GM18861 (cell line): Measurements from ENCODE around the gene AJM1.

Experiments
- ATAC-seq: cut with Tn5 transposase; IDR thresholded peaks from one replicate; pipeline ENCODE4 v1.9.1; 2021; ENCODE audit not compliant: unreplicated experiment

AJM1 gene

DNA sequence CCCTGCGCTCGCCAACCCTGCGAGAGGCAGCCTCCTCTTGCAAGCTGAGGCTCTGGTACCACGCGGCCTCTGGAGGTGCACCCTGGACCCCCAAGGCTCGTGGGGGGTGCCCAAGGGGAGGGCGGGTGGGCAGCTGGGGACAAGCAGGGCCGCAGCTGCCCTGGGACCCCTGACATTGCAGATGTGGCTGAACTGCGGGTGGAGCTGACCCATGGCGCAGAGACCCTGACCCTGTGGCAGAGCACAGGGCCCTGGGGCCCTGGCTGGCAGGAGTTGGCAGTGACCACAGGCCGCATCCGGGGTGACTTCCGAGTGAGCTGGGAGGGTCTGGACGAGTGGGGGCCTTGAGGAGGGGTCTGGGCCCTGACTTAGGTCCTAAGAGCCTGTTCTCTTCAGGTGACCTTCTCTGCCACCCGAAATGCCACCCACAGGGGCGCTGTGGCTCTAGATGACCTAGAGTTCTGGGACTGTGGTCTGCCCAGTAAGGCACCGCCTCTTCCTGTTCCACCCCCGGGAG lies 11.4 kb downstream of the AJM1 start:
- ATAC-seq, result no peak

- ATAC-seq, result no peak
Measured at GRCh38 chr9:136854113-136854841, 12.0 kb downstream of the AJM1 start.

DNA sequence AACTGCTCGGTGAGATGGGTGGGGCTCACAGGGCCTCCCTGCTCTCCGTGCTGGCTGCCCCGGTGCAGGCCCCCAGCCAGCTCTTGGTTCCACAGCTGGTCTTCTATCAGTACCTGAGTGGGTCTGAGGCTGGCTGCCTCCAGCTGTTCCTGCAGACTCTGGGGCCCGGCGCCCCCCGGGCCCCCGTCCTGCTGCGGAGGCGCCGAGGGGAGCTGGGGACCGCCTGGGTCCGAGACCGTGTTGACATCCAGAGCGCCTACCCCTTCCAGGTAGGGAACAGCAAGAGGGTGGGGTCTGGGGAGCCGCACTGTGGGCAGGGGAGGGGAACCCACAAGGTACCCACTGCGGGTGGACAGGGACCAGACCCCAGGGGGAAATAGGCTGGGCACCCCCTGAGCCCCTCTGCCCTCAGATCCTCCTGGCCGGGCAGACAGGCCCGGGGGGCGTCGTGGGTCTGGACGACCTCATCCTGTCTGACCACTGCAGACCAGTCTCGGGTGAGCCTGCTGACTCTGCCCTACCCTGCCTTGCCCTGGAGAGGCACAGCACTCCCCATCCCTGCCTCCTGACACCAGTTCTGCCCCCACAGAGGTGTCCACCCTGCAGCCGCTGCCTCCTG lies 12.7 kb downstream of the AJM1 start:
- ATAC-seq, result no peak

GRCh38 chr9:136855461-136856078 lies 13.3 kb downstream of the AJM1 start:
- no peak for ATAC-seq

- ATAC-seq, result no peak
Measured at GRCh38 chr9:136856079-136856476, 13.8 kb downstream of the AJM1 start.

DNA sequence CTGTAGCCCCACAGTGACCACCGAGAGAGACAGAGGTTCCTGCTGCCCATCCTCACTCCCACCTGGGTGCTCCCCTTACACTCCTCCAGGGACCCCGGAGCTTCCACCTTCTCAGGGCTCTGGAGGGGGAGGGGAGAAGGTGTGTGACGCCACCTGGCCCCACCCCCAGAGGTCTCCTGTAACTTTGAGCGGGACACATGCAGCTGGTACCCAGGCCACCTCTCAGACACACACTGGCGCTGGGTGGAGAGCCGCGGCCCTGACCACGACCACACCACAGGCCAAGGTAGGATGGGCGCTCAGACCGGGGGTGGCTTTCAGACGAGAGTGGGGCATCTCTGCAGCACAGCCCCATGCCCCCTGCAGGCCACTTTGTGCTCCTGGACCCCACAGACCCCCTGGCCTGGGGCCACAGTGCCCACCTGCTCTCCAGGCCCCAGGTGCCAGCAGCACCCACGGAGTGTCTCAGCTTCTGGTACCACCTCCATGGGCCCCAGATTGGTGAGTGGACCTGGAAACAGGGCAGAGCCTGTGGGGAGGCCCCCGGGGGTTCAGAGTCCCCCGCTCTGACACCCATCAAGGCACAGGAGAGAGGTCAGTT lies 14.4 kb downstream of the AJM1 start:
- no peak for ATAC-seq

DNA sequence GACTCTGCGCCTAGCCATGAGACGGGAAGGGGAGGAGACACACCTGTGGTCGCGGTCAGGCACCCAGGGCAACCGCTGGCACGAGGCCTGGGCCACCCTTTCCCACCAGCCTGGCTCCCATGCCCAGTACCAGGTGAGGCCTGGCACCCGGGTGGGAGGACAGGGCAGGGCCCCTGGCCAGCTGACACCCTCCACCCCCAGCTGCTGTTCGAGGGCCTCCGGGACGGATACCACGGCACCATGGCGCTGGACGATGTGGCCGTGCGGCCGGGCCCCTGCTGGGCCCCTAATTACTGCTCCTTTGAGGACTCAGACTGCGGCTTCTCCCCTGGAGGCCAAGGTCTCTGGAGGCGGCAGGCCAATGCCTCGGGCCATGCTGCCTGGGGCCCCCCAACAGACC lies 14.9 kb downstream of the AJM1 start:
- no peak for ATAC-seq

DNA sequence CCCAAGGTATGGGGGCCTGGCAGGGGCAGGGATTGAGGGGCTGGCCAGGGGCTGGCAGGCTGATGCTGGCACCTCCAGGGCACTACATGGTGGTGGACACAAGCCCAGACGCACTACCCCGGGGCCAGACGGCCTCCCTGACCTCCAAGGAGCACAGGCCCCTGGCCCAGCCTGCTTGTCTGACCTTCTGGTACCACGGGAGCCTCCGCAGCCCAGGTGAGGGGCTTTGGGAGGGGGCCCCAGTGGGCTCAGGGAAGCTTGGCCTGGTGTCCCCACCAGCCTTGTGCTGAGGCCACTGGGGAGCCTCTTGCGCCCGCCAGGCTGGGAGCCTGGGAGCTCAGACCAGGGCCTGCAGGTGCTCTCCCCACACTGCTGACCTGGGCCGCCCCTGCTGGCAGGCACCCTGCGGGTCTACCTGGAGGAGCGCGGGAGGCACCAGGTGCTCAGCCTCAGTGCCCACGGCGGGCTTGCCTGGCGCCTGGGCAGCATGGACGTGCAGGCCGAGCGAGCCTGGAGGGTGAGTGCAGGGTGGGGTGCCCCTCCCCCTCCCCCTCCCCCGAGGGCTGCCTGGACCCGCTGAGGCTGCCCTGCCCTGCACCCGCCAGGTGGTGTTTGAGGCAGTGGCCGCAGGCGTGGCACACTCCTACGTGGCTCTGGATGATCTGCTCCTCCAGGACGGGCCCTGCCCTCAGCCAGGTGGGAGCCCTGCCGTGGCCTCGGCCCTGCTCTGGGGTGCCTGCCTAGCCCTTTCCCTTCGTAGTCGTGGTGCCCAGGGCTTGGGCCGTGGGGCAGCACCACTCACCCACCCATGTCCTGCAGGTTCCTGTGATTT lies 15.5 kb downstream of the AJM1 start:
- ATAC-seq, result no peak

DNA sequence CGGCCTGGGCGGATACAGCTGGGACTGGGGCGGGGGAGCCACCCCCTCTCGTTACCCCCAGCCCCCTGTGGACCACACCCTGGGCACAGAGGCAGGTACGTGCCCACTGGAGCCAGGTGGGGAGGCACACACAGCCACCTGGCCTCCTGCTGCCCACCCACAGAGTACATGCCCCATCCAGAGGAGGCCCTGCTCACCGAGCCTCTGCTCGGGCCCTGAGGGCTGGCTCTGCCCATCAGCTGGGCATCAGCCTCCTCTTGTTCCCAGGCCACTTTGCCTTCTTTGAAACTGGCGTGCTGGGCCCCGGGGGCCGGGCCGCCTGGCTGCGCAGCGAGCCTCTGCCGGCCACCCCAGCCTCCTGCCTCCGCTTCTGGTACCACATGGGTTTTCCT lies 16.2 kb downstream of the AJM1 start:
- ATAC-seq, result no peak

- ATAC-seq, result no peak
Measured at GRCh38 chr9:136858844-136859757, 16.8 kb downstream of the AJM1 start.

DNA sequence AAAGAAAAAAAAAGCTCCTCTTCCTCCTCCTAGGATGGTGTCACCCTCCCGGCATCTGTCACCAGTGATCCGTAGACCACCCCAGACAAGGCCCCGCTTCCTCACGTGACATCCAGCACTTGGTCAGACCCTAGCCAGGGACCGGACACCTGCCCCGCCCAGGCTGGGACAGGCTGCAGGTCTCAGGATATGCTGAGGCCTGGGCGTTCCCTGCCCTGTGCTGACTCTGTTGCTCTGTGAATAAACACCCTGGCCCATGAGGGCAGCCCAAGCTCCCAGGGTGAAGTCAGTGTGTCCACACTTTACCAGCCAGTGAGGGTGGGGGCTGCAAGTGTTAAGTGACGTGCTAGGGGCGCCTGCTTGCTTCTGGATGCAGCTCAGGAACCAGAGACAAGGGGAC lies 18.3 kb downstream of the AJM1 start:
- no peak for ATAC-seq

- no peak for ATAC-seq
Measured at GRCh38 chr9:136860933-136861873, 18.9 kb downstream of the AJM1 start.

DNA sequence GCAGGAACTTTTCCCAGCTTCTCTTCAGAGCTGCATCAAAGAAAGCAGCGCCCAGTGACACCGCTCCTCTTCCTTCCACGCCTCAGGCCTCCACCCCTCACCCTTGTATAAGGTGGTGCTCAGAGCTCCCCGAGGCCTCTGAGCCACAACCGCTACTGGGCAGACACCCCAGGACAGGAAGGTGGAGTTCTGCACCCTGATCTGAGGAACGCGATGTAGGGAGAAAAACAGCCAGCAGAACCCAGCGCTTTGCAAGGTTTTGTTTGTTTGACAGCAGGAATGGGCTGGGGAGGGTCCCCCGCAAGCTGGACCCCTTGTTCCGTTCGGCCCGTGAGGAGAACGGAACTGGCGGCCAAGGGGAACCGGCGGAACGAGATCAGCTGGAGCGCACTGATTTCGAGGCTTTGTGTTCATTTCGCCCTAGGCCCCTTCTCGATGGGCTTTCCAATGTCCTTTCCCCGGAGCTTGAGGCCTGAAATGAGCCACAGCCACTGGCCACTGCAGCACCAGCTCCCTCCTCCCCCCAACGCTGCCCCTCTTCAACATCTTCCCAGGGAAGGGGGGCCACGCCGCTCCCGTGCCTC lies 19.7 kb downstream of the AJM1 start:
- no peak for ATAC-seq

DNA sequence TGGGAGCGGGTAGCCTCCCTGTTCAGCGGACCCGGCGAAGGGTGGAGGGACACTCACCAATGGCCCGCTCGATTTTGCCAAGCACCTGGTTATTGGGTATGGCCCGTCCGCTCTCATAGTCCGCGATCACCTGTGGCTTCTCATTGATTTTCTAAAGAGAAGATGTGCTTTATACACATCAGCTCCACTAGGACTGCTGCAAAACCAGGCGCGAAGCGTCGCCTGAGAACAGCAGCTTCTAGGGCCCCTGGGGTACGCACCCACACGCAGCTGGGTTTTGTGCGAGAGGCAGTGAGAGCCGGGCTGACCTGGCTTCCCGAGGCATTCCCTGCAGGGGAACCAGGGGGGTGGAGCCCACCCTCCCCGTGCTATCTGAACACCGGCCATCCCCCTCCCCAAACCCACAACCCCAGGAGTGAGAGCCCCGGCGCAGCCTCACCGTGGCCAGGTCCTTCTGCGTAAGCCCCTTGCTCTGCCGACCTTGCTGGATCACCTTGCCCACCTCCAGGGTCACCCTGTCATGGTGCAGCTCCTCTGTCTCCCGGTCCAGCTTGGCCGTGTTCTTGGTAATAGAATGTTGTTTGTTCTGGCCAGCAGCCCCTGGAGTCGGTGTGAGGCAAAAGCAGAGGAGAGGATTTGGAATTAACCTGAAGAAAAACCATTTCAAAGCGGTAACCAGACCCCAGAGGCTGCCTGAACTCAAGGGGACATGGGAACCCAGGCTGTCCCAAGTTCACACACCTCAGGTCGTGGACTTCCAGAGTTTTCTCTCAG lies 20.8 kb downstream of the AJM1 start:
- no peak for ATAC-seq

DNA sequence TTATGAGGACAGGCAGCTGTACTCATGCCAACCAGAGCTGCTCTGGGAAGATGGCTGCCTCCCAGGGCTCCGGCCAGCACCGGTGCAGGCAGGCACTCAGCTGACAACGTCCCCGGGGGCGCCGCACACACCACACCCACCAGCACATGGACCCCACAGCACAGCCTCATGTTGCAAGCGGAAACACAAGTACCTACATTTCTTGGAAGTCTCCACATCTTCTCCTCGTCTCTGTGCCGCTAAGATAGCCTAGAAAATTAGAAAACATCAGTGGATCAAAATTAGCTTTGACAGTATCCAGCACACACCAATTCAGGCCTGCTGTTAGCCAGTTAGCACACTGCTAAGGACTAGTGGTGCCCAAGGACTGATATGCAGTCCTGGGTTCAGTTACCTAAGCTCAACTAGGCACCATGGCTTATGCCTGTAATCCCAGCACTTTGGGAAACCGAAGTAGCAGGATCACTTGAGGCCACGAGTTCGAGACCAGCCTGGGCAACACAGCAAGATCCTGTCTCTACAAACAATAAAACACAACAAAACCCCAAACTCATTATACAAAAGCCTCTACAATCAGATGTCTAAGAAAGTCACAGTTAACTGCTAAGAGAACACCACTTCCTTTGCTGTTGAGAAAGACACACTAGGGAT lies 21.5 kb downstream of the AJM1 start:
- ATAC-seq, result no peak

DNA sequence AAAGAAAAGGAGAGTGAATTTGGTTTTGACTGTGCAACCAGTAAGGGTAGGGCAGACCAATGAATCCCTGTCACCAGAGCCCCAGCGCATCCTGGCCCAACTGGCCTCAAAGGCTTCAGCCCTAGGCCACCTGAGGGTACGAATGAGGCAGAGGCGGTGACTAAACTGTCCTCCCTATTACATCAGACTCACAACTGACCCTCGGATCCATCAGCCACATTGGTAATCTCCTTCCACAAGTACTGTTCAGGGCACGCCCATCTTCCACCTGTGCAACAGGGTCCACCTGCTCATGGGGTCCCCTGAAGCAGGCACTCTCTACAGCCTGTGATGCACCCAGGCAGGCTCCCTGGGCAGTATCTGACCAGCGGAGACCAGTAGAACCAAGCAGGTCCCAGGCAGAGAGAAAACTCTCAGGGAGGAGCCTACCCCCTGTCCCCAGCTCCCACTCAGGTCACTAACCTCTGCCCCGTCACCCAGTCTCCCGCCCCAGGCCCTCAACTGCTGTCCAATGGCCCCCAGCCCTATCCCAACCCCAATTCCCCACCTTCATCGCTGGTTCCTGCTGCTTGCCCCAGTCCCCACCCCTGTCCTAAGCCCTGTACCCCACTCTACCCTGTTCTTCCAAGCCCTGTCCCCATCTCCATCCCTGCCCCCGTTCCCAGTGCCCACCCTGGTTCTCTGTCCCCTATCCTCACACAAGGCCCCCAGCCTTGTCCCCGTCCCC lies 22.9 kb downstream of the AJM1 start:
- no peak for ATAC-seq

- ATAC-seq, result no peak
Measured at GRCh38 chr9:136865768-136866103, 23.5 kb downstream of the AJM1 start.
